Measurements from ENCODE around the gene PDSS2. TPM values are rescaled to one million over a fixed set of nuclear protein-coding genes. Genes with fewer than 3 reads are reported as not detected.

PDSS2 gene
- total RNA-seq, 4 donors from 2014 or later, result 6.5 to 9.6 (median 8.8) TPM

GRCh38 chr6:107116328-107116892, 343.0 kb downstream of the PDSS2 start:
- ATAC-seq (ENCODE audit: low FRiP score) (no peak), DNase-seq (ENCODE audit: low spot score) (no peak)
- TF ChIP-seq, protein P1, sequence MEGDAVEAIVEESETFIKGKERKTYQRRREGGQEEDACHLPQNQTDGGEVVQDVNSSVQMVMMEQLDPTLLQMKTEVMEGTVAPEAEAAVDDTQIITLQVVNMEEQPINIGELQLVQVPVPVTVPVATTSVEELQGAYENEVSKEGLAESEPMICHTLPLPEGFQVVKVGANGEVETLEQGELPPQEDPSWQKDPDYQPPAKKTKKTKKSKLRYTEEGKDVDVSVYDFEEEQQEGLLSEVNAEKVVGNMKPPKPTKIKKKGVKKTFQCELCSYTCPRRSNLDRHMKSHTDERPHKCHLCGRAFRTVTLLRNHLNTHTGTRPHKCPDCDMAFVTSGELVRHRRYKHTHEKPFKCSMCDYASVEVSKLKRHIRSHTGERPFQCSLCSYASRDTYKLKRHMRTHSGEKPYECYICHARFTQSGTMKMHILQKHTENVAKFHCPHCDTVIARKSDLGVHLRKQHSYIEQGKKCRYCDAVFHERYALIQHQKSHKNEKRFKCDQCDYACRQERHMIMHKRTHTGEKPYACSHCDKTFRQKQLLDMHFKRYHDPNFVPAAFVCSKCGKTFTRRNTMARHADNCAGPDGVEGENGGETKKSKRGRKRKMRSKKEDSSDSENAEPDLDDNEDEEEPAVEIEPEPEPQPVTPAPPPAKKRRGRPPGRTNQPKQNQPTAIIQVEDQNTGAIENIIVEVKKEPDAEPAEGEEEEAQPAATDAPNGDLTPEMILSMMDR (IDR thresholded peaks at IDR 0.05), result no peak

DNA sequence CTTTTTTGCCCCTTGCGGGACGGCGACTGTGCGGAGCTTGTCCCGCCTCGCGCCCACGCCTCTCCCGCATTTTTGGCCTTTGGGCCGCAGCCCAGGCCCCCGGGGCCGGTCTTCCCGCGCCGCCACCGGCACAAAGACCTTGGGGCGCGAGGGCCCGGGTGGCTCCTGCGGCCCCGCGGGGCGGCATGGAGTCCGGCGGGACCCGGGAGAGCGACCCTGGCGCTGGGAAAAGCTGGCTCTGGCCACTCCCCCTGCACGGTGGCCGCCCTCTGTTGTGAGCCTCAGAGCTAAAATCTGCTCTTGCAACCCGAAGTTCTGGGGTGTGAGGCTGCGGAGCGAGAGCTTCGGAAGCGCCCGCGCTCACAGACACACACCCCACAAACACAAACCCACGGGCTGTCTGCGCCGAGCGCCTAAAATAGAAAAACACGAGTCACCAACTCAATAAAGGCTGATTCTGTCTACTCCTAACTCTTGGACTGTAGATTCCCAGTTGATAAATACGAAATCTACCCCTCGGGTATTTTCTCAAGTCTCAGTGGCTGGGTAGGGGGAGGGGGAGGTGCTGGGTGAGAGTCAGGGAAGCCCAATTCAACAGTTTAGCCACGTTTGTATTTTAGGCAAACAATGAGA, 343.6 kb downstream of the PDSS2 start:
- TF ChIP-seq, protein P1 (IDR thresholded peaks at IDR 0.05), result no peak
- ATAC-seq (ENCODE audit: low FRiP score) (peak; percentile 22), DNase-seq (ENCODE audit: low spot score) (no peak)

DNA sequence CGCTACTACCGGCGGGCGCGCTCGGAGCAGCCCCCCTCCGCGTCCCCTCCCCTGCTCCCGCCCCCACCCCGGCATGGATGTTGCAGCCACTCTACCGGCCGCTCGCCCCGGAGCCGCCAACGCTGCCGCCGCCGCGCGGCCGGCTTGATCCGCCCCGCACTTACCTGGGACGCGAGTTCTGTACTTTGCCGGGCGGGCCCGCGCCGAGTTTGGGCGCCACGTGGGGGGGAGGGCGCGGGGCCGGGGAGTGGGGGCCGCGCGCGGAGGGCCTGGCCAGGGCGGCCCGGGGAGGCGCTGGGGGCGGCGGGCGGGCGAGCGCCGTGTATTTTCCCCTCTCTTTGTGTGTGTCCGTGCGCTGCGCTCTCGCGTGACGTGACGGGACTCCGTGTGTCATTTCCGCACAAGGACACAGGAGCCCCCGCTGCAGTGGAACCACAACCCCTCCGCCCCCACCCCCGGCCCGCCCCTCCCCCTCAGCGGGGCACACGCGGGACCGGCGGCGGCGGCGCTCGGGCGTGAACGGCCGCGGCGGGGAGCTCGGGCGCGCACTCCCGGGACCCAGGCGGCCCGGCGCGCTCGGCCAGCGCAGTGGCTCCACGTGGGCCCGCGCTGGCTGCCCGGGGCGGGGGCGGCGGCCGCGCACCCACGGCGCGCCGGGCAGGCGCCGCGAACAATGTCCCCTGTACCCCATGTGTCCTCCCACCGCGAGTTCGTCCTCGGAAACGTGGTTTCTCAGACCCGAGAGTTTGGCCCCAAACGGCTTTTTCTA, 344.3 kb downstream of the PDSS2 start, which contains the start of gene BEND3:
Gene BEND3 (minus strand): TSS at position 590 of the 769 bp plus-strand sequence. CDS start 16,230 bp downstream, outside the sequence.
- ATAC-seq (ENCODE audit: low FRiP score) (peak; percentile 34), DNase-seq (ENCODE audit: low spot score) (no peak)
- TF ChIP-seq, protein P1 (IDR thresholded peaks at IDR 0.05), result no peak

GRCh38 chr6:107114213-107114925, 345.0 kb downstream of the PDSS2 start:
- TF ChIP-seq, protein P1 (IDR thresholded peaks at IDR 0.05), result peak in 2 of 3 donors; percentile 94 to 95
- peak; percentile 99 for ATAC-seq (ENCODE audit: low FRiP score)
- peak; percentile 43 for DNase-seq (ENCODE audit: low spot score)

GRCh38 chr6:107110200-107110599, 349.2 kb downstream of the PDSS2 start:
- ATAC-seq (ENCODE audit: low FRiP score) (no peak), DNase-seq (ENCODE audit: low spot score) (no peak)
- TF ChIP-seq, protein P1 (IDR thresholded peaks at IDR 0.05), result no peak

- ATAC-seq (ENCODE audit: low FRiP score) (no peak), DNase-seq (ENCODE audit: low spot score) (no peak)
- TF ChIP-seq, protein P1 (IDR thresholded peaks at IDR 0.05), result no peak
Measured at GRCh38 chr6:107108201-107108890, 351.0 kb downstream of the PDSS2 start.
